Endothelial cell of umbilical vein (primary cell): ENCODE measurements around the gene ATP8A2. TPM values are rescaled to one million over a fixed set of nuclear protein-coding genes. Genes with fewer than 3 reads are reported as not detected.

Experiments
- BruUV-seq: library from RNA; stranded (reverse); fragments of 400-500 nt; replicated peaks from 2 replicates; lab custom pipeline; 2021; lab: Mats Ljungman, UMichigan
- CTCF ChIA-PET: fragments of 300-600, 350-600 bp; sonication (Branson Sonifier 250); formaldehyde crosslinking; loops from one replicate; lab custom pipeline; 2021; ENCODE audit warnings: antibody characterized with exemption, inconsistent platforms; lab: Charles Lee
- POLR2A ChIA-PET: fragments of 300-600, 350-600 bp; sonication (Branson Sonifier 250); formaldehyde crosslinking; loops from one replicate; lab custom pipeline; 2021; ENCODE audit warnings: antibody characterized with exemption, inconsistent platforms; lab: Charles Lee
- DNase-seq: peaks from one replicate; pipeline ENCODE4 v3.0.0-alpha.2; 2011; ENCODE audit warnings: low read depth, low spot score
- FAIRE-seq: peaks from 2 replicates; lab custom pipeline; 2011; peaks lifted over from hg19 to GRCh38; lab: Jason Lieb, UNC
- H2AFZ ChIP-seq: 2 replicates; pipeline ENCODE4 v1.6.0; 2012; ENCODE audit warnings: low read depth, low read length, control low read depth, inconsistent platforms
- H3K27ac ChIP-seq: 2 replicates; pipeline ENCODE4 v1.5.1; 2011; ENCODE audit warnings: low read depth, mild to moderate bottlenecking, control low read depth, low read length, moderate library complexity; ENCODE audit not compliant: insufficient read depth
- H3K27me3 ChIP-seq, 2 experiments: 2 replicates each; pipeline versions ENCODE4 v1.6.0 to v1.6.1; 2011; ENCODE audit warnings: low read length in 2 of 2, mixed read lengths in 1 of 2; ENCODE audit not compliant: control insufficient read depth in 2 of 2, insufficient read depth in 2 of 2
- H3K36me3 ChIP-seq, 2 experiments: 2 replicates in 1 of 2; 3 replicates in 1 of 2; pipeline ENCODE4 v1.5.1; 2011; ENCODE audit warnings: low read length in 2 of 2, mild to moderate bottlenecking in 1 of 2, moderate library complexity in 1 of 2; ENCODE audit not compliant: control insufficient read depth in 2 of 2, insufficient read depth in 2 of 2; ENCODE audit errors: extremely low read depth in 1 of 2
- H3K4me1 ChIP-seq: 3 replicates; pipeline ENCODE4 v1.5.1; 2011; ENCODE audit warnings: mild to moderate bottlenecking, low read length; ENCODE audit not compliant: control insufficient read depth, insufficient read depth; ENCODE audit errors: extremely low read depth
- H3K4me2 ChIP-seq: 2 replicates; pipeline ENCODE4 v1.6.1; 2011; ENCODE audit warnings: low read length, control low read depth, mixed read lengths; ENCODE audit not compliant: insufficient read depth
- H3K4me3 ChIP-seq, 3 experiments: fragments of 200-600 bp in 1 of 3; sonication (generic), shearing (Covaris generic) in 1 of 3; replicated peaks in 1 of 3; 2 replicates each; pipeline ENCODE4 v1.5.1; 2011 to 2016; ENCODE audit warnings: control low read depth in 3 of 3, low read length in 3 of 3, mild to moderate bottlenecking in 2 of 3, inconsistent platforms in 1 of 3, low read depth in 1 of 3, moderate library complexity in 1 of 3; ENCODE audit not compliant: insufficient read depth in 1 of 3
- H3K79me2 ChIP-seq: 2 replicates; pipeline ENCODE4 v1.6.0; 2012; ENCODE audit warnings: low read length, inconsistent platforms; ENCODE audit not compliant: control insufficient read depth, insufficient read depth
- H3K9ac ChIP-seq: replicated peaks from 2 replicates; pipeline ENCODE3; 2011; ENCODE audit warnings: low read length, control low read depth; ENCODE audit not compliant: insufficient read depth; ENCODE audit errors: extremely low read depth
- H3K9me1 ChIP-seq: replicated peaks from 3 replicates; pipeline ENCODE4 v1.6.0; 2011; ENCODE audit warnings: mild to moderate bottlenecking, low read length; ENCODE audit not compliant: control insufficient read depth, insufficient read depth; ENCODE audit errors: extremely low read depth
- H3K9me3 ChIP-seq: replicated peaks from 2 replicates; pipeline ENCODE4 v1.5.1; 2012; ENCODE audit warnings: low read length, inconsistent platforms; ENCODE audit not compliant: control insufficient read depth, insufficient read depth
- H4K20me1 ChIP-seq: replicated peaks from 2 replicates; pipeline ENCODE3; 2011; ENCODE audit warnings: mild to moderate bottlenecking, low read length; ENCODE audit not compliant: control insufficient read depth, insufficient read depth; ENCODE audit errors: extremely low read depth
- EZH2 ChIP-seq: IDR thresholded peaks from 2 replicates; pipeline ENCODE4 v1.6.1; 2012; ENCODE audit warnings: borderline replicate concordance, low read depth, mild to moderate bottlenecking, moderate library complexity, low read length, inconsistent platforms; ENCODE audit not compliant: severe bottlenecking
- GATA2 ChIP-seq: IDR thresholded peaks from 2 replicates; pipeline ENCODE4 v1.7.0; 2011; ENCODE audit warnings: low read depth, mild to moderate bottlenecking, moderate library complexity, mixed read lengths, low read length; ENCODE audit not compliant: insufficient read length, insufficient read depth
- JUN ChIP-seq: IDR thresholded peaks from 2 replicates; pipeline ENCODE4 v1.6.1; 2011; ENCODE audit warnings: borderline replicate concordance, low read depth; ENCODE audit not compliant: insufficient read length, insufficient read depth
- POLR2A ChIP-seq: IDR thresholded peaks from 2 replicates; pipeline ENCODE4 v1.6.1; 2012; ENCODE audit warnings: low read depth, mild to moderate bottlenecking, control low read depth, low read length
- POLR2AphosphoS5 ChIP-seq: IDR thresholded peaks from 2 replicates; pipeline ENCODE4 v1.6.1; 2012; ENCODE audit warnings: low read depth, mild to moderate bottlenecking, control low read depth, low read length, moderate library complexity; ENCODE audit not compliant: insufficient read depth
- dilution Hi-C: fragments of 300-500 bp; cut with MboI; formaldehyde crosslinking; loops from one replicate; pipeline ENCODE4 v1.15.0; 2019; ENCODE audit warnings: low sequenced_read_pairs; ENCODE audit not compliant: extremely low pct_ligation_motif_present
- intact Hi-C: fragments of 100-400 bp; cut with micrococcal nuclease; formaldehyde crosslinking; loops from one replicate; pipeline ENCODE4 v1.10.0; 2022
- polyA plus RNA-seq, 4 experiments: library from polyadenylated mRNA; depleted of rRNA in 3 of 4; stranded (reverse) in 3 of 4; unstranded in 1 of 4; fragments of >200 nt; gene quantifications; 2 replicates each; pipeline versions ENCODE4 v1.2.1 to v1.2.3, GENCODE V29; 2011 to 2012; ENCODE audit warnings: missing spikeins in 1 of 4
- total RNA-seq: library from RNA; stranded (reverse); gene quantifications from 2 replicates; pipeline ENCODE4 v1.2.3, GENCODE V29; 2021
- TF ChIP-seq, protein P1 (sequence below), 2 donors: IDR thresholded peaks; 1 replicate in 1 of 2; 2 replicates in 1 of 2; pipeline ENCODE4 v1.5.1; 2011; ENCODE audit warnings: low read length in 2 of 2, mild to moderate bottlenecking in 2 of 2, moderate library complexity in 2 of 2, control low read depth in 1 of 2, inconsistent platforms in 1 of 2, low read depth in 1 of 2; ENCODE audit not compliant: insufficient read depth in 1 of 2; ENCODE audit errors: extremely low read depth in 1 of 2

The ATP8A2 gene
- total and polyA plus RNA-seq, 2 donors (not counting 3 experiments of a cell fraction or from before 2014, with no cell fraction given), result 0.11 to 0.49 TPM

DNA sequence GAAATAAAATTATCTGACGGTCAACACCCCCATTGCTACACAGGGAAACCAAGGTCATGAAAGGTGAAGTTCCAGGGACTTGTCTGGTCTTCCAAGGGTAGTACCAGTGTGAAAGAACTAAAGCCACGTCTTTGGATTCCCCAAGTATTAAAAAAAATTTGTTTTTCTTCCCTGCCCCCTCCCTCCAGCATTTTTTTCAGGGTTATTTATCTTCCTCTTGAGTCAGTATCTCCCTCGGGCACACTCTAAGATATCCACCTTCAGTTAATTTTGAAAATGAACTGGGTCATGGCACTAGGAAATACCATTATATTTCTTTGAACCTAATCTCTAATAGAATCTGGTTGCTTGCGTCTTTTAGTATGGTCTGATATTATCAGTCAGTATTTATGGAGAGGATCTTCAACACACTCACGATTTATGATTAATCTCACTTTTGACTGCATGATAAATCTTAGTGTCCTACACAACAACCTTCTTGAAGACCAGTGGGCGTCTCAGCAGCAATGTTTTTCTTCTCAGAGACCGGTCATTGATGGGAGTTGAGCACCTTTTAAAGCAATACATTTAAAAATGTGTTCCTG is 9.1 kb downstream of the ATP8A2 start:
- no peak for DNase-seq
- H3K4me3 ChIP-seq, result no peak overlapping the region
- H4K20me1 ChIP-seq, result no peaks in the 10 kb centered on the region
- no peaks in the 10 kb centered on the region for H3K9me1 ChIP-seq
- dilution Hi-C loops, result no loop called here
- intact Hi-C loops, result no loop called here
- H3K27me3 ChIP-seq, result peaks cover 12 to 22% of the 10 kb centered on the region in 2 experiments
- H2AFZ ChIP-seq, result no peak overlapping the region
- H3K9ac ChIP-seq, result no peak overlapping the region
- H3K27ac ChIP-seq, result no peak overlapping the region
- H3K4me2 ChIP-seq, result no peak overlapping the region
- no peaks in the 10 kb centered on the region for H3K79me2 ChIP-seq
- H3K9me3 ChIP-seq, result no peaks in the 10 kb centered on the region
- ChIA-PET POLR2A (no interaction called here), CTCF (no interaction called here)
- no peak for FAIRE-seq
- H3K36me3 ChIP-seq, result no peaks in the 10 kb centered on the region
- no TSS peak for BruUV-seq
- TF ChIP-seq POLR2AphosphoS5, result no peak
- TF ChIP-seq GATA2, result no peak
- TF ChIP-seq, protein P1, sequence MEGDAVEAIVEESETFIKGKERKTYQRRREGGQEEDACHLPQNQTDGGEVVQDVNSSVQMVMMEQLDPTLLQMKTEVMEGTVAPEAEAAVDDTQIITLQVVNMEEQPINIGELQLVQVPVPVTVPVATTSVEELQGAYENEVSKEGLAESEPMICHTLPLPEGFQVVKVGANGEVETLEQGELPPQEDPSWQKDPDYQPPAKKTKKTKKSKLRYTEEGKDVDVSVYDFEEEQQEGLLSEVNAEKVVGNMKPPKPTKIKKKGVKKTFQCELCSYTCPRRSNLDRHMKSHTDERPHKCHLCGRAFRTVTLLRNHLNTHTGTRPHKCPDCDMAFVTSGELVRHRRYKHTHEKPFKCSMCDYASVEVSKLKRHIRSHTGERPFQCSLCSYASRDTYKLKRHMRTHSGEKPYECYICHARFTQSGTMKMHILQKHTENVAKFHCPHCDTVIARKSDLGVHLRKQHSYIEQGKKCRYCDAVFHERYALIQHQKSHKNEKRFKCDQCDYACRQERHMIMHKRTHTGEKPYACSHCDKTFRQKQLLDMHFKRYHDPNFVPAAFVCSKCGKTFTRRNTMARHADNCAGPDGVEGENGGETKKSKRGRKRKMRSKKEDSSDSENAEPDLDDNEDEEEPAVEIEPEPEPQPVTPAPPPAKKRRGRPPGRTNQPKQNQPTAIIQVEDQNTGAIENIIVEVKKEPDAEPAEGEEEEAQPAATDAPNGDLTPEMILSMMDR (IDR thresholded peaks at IDR 0.05; ENCODE audit: extremely low read depth in 1 of 2, insufficient read depth in 1 of 2, low read depth in 1 of 2, low read length in 2 of 2), result no peak
- TF ChIP-seq POLR2A, result no peak
- TF ChIP-seq EZH2, result no peak
- TF ChIP-seq JUN, result no peak
- H3K4me1 ChIP-seq, result no peaks in the 10 kb centered on the region
